ENCODE data around the gene SULT1C2.
"Not testable (repeated sequence)": the region's sequence is repeated elsewhere in the genome, so short reads cannot be mapped to it uniquely, and the experiment has no call there.

SULT1C2 gene

DNA sequence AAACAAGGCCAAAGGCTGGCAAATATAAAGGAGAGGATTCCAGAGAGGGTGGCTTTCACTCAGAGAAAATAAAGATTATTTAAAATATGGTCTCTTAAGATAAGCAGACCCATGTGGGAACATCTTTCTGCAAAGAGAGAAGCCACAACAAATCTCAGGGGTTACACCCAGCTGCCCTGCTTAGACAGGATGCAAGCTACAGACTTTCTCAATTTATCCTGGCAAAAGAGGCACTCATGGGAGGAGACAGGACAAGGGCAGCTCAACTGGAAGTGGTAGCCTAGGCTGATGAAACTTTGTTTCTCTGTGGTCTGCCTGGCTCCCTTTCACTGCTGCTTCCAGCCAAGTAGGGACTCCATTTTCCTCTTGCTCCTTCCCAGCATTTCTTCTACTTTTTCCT is 63.2 kb downstream of the SULT1C2 start:
- no peak for DNase-seq (ENCODE audit: low read depth in 2 of 2)

DNA sequence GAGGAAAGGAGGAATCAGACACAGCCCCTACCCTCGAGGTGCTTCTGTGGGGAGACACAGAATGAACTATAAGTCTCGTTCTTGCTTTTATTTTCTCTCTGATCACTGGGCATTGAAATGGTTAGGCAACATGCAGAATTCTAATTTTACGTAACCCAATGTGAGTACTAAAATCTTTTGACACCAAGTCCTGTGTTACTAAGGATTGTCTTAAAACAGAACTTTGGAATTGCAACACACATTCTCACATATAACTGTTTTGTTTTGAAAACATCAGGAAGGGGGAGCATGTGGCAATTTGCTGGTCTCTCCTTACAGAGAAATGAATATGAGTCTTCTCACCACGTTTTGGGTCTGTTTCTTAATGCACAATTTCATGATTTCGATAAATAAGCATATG is 65.4 kb downstream of the SULT1C2 start:
- DNase-seq (ENCODE audit: low read depth in 2 of 2): no peak

- no peak for DNase-seq (ENCODE audit: low read depth in 2 of 2)
These were observed 67.4 kb downstream of the SULT1C2 start for GRCh38 chr2:108355906-108356734.

GRCh38 chr2:108359336-108359735 is 70.6 kb downstream of the SULT1C2 start:
- not testable (repeated sequence) for DNase-seq (ENCODE audit: low read depth in 2 of 2)

Measured in stimulated activated CD8-positive, alpha-beta memory T cell treated with anti-CD3 and anti-CD28 coated beads, Interleukin-2, amount 100 ng/mL, for 1 hour (primary cell).